Measurements from ENCODE around the gene NUBP1.

NUBP1 gene

GRCh38 chr16:10744370-10745030 is 858 bp downstream of the NUBP1 start:
- H3K79me2 ChIP-seq (ENCODE audit: control insufficient read depth, insufficient read depth, low read length, poor library complexity): peaks cover 4% of the 10 kb centered on the region
- peak overlapping the region; percentile 25 for H4K91ac ChIP-seq (ENCODE audit: low read depth, low read length)
- no peaks in the 10 kb centered on the region for H3K36me3 ChIP-seq (ENCODE audit: control insufficient read depth in 1 of 2, insufficient read depth in 2 of 2, low read length in 2 of 2)
- H2BK5ac ChIP-seq (ENCODE audit: low read depth, low read length, poor library complexity): no peak overlapping the region
- peak overlapping the region; percentile 61 for H2AFZ ChIP-seq (ENCODE audit: insufficient read depth, low read length, poor library complexity)
- H3K4ac ChIP-seq (ENCODE audit: low read depth, low read length): peak overlapping the region; percentile 70
- no CpG with 5 or more reads among the region's 17 CpGs for WGBS (ENCODE audit: extremely low coverage, insufficient coverage, insufficient read length)
- H2BK120ac ChIP-seq (ENCODE audit: insufficient read depth, low read length, poor library complexity): peak overlapping the region; percentile 10
- peak overlapping the region; percentile 55 for H3K14ac ChIP-seq (ENCODE audit: low read length)
- peak overlapping the region; percentile 0 for H3K4me3 ChIP-seq (ENCODE audit: low read depth, low read length)
- no peak overlapping the region for H3K27ac ChIP-seq (ENCODE audit: low read depth, low read length)
- peak overlapping the region; percentile 86 for H4K8ac ChIP-seq (ENCODE audit: low read depth, low read length)
- H3K79me1 ChIP-seq (ENCODE audit: low read length): peaks cover 6% of the 10 kb centered on the region
- no peaks in the 10 kb centered on the region for H3K27me3 ChIP-seq (ENCODE audit: insufficient read depth, low read length)
- H3K18ac ChIP-seq (ENCODE audit: low read length): peak overlapping the region; percentile 78
- H3K4me1 ChIP-seq (ENCODE audit: control insufficient read depth in 1 of 2, insufficient read depth in 2 of 2, low read length in 2 of 2): peaks cover 2 to 6% of the 10 kb centered on the region in 2 experiments
- peak overlapping the region; percentile 28 for H4K12ac ChIP-seq (ENCODE audit: low read depth, low read length)
- H3K4me2 ChIP-seq (ENCODE audit: low read length): peak overlapping the region; percentile 60
- peak overlapping the region; percentile 5 for H2BK12ac ChIP-seq (ENCODE audit: low read length)
- H2AK5ac ChIP-seq (ENCODE audit: low read length): no peak overlapping the region
- H3K9ac ChIP-seq (ENCODE audit: low read length): no peak overlapping the region
- H3K9me3 ChIP-seq (ENCODE audit: insufficient read depth, low read depth, low read length): peaks cover 1% of the 10 kb centered on the region
- DNase-seq: no peak
- no peak overlapping the region for H3K23ac ChIP-seq (ENCODE audit: low read length)

DNA sequence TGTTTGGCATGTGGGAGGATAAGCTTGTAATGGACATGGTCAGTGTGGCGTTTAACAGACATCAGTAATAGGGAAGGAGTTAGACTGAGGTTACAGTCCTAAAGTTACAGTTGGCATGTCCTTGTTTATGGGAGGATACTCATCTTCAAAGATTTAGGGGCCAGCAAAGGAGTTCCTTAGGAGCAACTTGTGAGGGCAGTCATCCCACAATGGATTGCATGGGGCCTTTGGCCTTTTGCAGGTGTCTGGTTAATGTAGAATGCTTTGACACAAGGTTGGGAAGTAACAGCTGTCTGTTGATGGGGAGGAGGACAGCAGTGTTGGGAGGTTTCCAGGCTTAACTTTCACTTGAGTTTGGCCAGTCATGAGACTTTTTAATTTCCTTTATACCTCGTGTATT is 2.2 kb downstream of the NUBP1 start:
- H3K27me3 ChIP-seq (ENCODE audit: insufficient read depth, low read length): no peaks in the 10 kb centered on the region
- DNase-seq: no peak
- H4K91ac ChIP-seq (ENCODE audit: low read depth, low read length): no peak overlapping the region
- H2BK5ac ChIP-seq (ENCODE audit: low read depth, low read length, poor library complexity): no peak overlapping the region
- H4K12ac ChIP-seq (ENCODE audit: low read depth, low read length): no peak overlapping the region
- H2AFZ ChIP-seq (ENCODE audit: insufficient read depth, low read length, poor library complexity): no peak overlapping the region
- peaks cover 6% of the 10 kb centered on the region for H3K79me1 ChIP-seq (ENCODE audit: low read length)
- H3K79me2 ChIP-seq (ENCODE audit: control insufficient read depth, insufficient read depth, low read length, poor library complexity): peaks cover 4% of the 10 kb centered on the region
- peaks cover 0 to 3% of the 10 kb centered on the region in 2 experiments for H3K36me3 ChIP-seq (ENCODE audit: control insufficient read depth in 1 of 2, insufficient read depth in 2 of 2, low read length in 2 of 2)
- no peak overlapping the region for H2BK12ac ChIP-seq (ENCODE audit: low read length)
- no peaks in the 10 kb centered on the region for H3K9me3 ChIP-seq (ENCODE audit: insufficient read depth, low read depth, low read length)
- H4K8ac ChIP-seq (ENCODE audit: low read depth, low read length): no peak overlapping the region
- H3K9ac ChIP-seq (ENCODE audit: low read length): no peak overlapping the region
- H3K23ac ChIP-seq (ENCODE audit: low read length): no peak overlapping the region
- no peak overlapping the region for H2AK5ac ChIP-seq (ENCODE audit: low read length)
- no peak overlapping the region for H3K4me3 ChIP-seq (ENCODE audit: low read depth, low read length)
- peaks cover 2 to 6% of the 10 kb centered on the region in 2 experiments for H3K4me1 ChIP-seq (ENCODE audit: control insufficient read depth in 1 of 2, insufficient read depth in 2 of 2, low read length in 2 of 2)
- H3K18ac ChIP-seq (ENCODE audit: low read length): no peak overlapping the region
- no peak overlapping the region for H3K14ac ChIP-seq (ENCODE audit: low read length)
- WGBS (ENCODE audit: extremely low coverage, insufficient coverage, insufficient read length): no CpG with 5 or more reads among the region's 2 CpGs
- H3K27ac ChIP-seq (ENCODE audit: low read depth, low read length): no peak overlapping the region
- H3K4ac ChIP-seq (ENCODE audit: low read depth, low read length): no peak overlapping the region
- no peak overlapping the region for H2BK120ac ChIP-seq (ENCODE audit: insufficient read depth, low read length, poor library complexity)
- no peak overlapping the region for H3K4me2 ChIP-seq (ENCODE audit: low read length)

DNA sequence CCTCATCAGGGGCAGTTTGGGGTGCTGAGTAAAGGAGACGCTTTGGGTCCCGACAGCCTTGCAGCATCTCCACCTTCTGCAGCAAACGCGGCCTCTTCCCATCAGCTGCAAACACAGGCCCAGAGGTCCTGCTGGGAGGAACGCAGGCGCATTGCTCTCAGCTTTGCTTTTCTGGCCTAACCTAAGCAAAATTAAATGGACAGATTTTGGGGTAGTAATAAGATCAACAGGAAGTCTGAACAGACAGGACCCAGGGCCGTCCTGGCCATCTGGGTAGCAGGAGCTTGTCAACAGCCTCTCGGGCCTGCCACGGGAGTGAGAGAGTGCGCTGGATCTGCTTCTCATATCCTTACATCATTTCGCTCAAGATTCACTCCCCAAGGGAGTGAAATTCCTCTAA is 7.2 kb downstream of the NUBP1 start:
- no peak overlapping the region for H4K91ac ChIP-seq (ENCODE audit: low read depth, low read length)

GRCh38 chr16:10751291-10751697 is 7.7 kb downstream of the NUBP1 start:
- no peak overlapping the region for H4K12ac ChIP-seq (ENCODE audit: low read depth, low read length)
- H3K9me3 ChIP-seq (ENCODE audit: insufficient read depth, low read depth, low read length): no peaks in the 10 kb centered on the region
- peaks cover 0 to 6% of the 10 kb centered on the region in 2 experiments for H3K36me3 ChIP-seq (ENCODE audit: control insufficient read depth in 1 of 2, insufficient read depth in 2 of 2, low read length in 2 of 2)
- no peak overlapping the region for H3K4me2 ChIP-seq (ENCODE audit: low read length)
- no peak overlapping the region for H3K23ac ChIP-seq (ENCODE audit: low read length)
- H3K79me1 ChIP-seq (ENCODE audit: low read length): no peaks in the 10 kb centered on the region
- H3K79me2 ChIP-seq (ENCODE audit: control insufficient read depth, insufficient read depth, low read length, poor library complexity): no peaks in the 10 kb centered on the region
- no peak overlapping the region for H2AK5ac ChIP-seq (ENCODE audit: low read length)
- H3K4me3 ChIP-seq (ENCODE audit: low read depth, low read length): no peak overlapping the region
- no peak overlapping the region for H2BK120ac ChIP-seq (ENCODE audit: insufficient read depth, low read length, poor library complexity)
- H3K27ac ChIP-seq (ENCODE audit: low read depth, low read length): no peak overlapping the region
- no peak overlapping the region for H2AFZ ChIP-seq (ENCODE audit: insufficient read depth, low read length, poor library complexity)
- DNase-seq: peak; percentile 17 to 24
- H4K91ac ChIP-seq (ENCODE audit: low read depth, low read length): no peak overlapping the region
- H3K4ac ChIP-seq (ENCODE audit: low read depth, low read length): no peak overlapping the region
- no peak overlapping the region for H2BK12ac ChIP-seq (ENCODE audit: low read length)
- H3K27me3 ChIP-seq (ENCODE audit: insufficient read depth, low read length): no peaks in the 10 kb centered on the region
- WGBS (ENCODE audit: extremely low coverage, insufficient coverage, insufficient read length): no CpG with 5 or more reads among the region's 13 CpGs
- no peaks in the 10 kb centered on the region for H3K4me1 ChIP-seq (ENCODE audit: control insufficient read depth in 1 of 2, insufficient read depth in 2 of 2, low read length in 2 of 2)
- no peak overlapping the region for H3K9ac ChIP-seq (ENCODE audit: low read length)
- H3K14ac ChIP-seq (ENCODE audit: low read length): no peak overlapping the region
- H3K18ac ChIP-seq (ENCODE audit: low read length): no peak overlapping the region
- H2BK5ac ChIP-seq (ENCODE audit: low read depth, low read length, poor library complexity): no peak overlapping the region
- no peak overlapping the region for H4K8ac ChIP-seq (ENCODE audit: low read depth, low read length)

More for the DNA sequence above, 7.2 kb downstream of the NUBP1 start:
- Histone ChIP-seq H3K23ac (ENCODE audit: low read length) (no peak overlapping the region), H2AFZ (ENCODE audit: insufficient read depth, low read length, poor library complexity) (no peak overlapping the region), H3K79me1 (ENCODE audit: low read length) (no peaks in the 10 kb centered on the region), H3K4me1 (ENCODE audit: control insufficient read depth in 1 of 2, insufficient read depth in 2 of 2, low read length in 2 of 2) (peaks cover 0 to 2% of the 10 kb centered on the region in 2 experiments), H3K27ac (ENCODE audit: low read depth, low read length) (no peak overlapping the region), H3K36me3 (ENCODE audit: control insufficient read depth in 1 of 2, insufficient read depth in 2 of 2, low read length in 2 of 2) (peaks cover 0 to 6% of the 10 kb centered on the region in 2 experiments), H4K8ac (ENCODE audit: low read depth, low read length) (no peak overlapping the region), H3K4me3 (ENCODE audit: low read depth, low read length) (no peak overlapping the region), H3K9me3 (ENCODE audit: insufficient read depth, low read depth, low read length) (no peaks in the 10 kb centered on the region), H3K79me2 (ENCODE audit: control insufficient read depth, insufficient read depth, low read length, poor library complexity) (no peaks in the 10 kb centered on the region), H2AK5ac (ENCODE audit: low read length) (no peak overlapping the region), H3K4ac (ENCODE audit: low read depth, low read length) (no peak overlapping the region), H3K14ac (ENCODE audit: low read length) (no peak overlapping the region), H4K12ac (ENCODE audit: low read depth, low read length) (no peak overlapping the region), H2BK5ac (ENCODE audit: low read depth, low read length, poor library complexity) (no peak overlapping the region), H2BK120ac (ENCODE audit: insufficient read depth, low read length, poor library complexity) (no peak overlapping the region), H3K18ac (ENCODE audit: low read length) (no peak overlapping the region), H3K9ac (ENCODE audit: low read length) (no peak overlapping the region), H2BK12ac (ENCODE audit: low read length) (no peak overlapping the region), H3K27me3 (ENCODE audit: insufficient read depth, low read length) (no peaks in the 10 kb centered on the region), H3K4me2 (ENCODE audit: low read length) (no peak overlapping the region)
- no CpG with 5 or more reads among the region's 11 CpGs for WGBS (ENCODE audit: extremely low coverage, insufficient coverage, insufficient read length)
- DNase-seq: no peak

Measured in trophoblast cell (in vitro differentiated cells and primary cell).